Bronchial epithelial cell (primary cell): Measurements from ENCODE around the gene PRR35. TPM values are rescaled to one million over a fixed set of nuclear protein-coding genes. Genes with fewer than 3 reads are reported as not detected.
A peak's percentile ranks its signal among the peaks of the same experiment; 100 is the strongest.

Experiments used
- DNase-seq: peaks from one replicate; pipeline ENCODE4 v3.0.0-alpha.2; 2010; ENCODE audit warnings: low read depth
- FAIRE-seq: peaks from 2 replicates; lab custom pipeline; 2011; peaks lifted over from hg19 to GRCh38; lab: Jason Lieb, UNC
- H3K27me3 ChIP-seq: 2 replicates; pipeline ENCODE4 v1.5.1; 2011; ENCODE audit warnings: low read length; ENCODE audit not compliant: control insufficient read depth, insufficient read depth
- H3K36me3 ChIP-seq: 2 replicates; pipeline ENCODE4 v1.5.1; 2011; ENCODE audit warnings: low read length; ENCODE audit not compliant: control insufficient read depth, insufficient read depth
- H3K4me3 ChIP-seq: 2 replicates; pipeline ENCODE4 v1.5.1; 2011; ENCODE audit warnings: mild to moderate bottlenecking, low read depth, low read length, control low read depth
- CTCF ChIP-seq: IDR thresholded peaks from 2 replicates; pipeline ENCODE4 v1.5.1; 2011; ENCODE audit warnings: mild to moderate bottlenecking, moderate library complexity, low read length, control low read depth, inconsistent platforms; ENCODE audit not compliant: insufficient read depth, severe bottlenecking
- total RNA-seq: library from RNA; depleted of rRNA; stranded (reverse); fragments of >200 nt; gene quantifications from 2 replicates; pipeline ENCODE4 v1.2.1, GENCODE V29; 2014

PRR35 gene
- total RNA-seq, 1 donor from 2014 or later, result not detected

DNA sequence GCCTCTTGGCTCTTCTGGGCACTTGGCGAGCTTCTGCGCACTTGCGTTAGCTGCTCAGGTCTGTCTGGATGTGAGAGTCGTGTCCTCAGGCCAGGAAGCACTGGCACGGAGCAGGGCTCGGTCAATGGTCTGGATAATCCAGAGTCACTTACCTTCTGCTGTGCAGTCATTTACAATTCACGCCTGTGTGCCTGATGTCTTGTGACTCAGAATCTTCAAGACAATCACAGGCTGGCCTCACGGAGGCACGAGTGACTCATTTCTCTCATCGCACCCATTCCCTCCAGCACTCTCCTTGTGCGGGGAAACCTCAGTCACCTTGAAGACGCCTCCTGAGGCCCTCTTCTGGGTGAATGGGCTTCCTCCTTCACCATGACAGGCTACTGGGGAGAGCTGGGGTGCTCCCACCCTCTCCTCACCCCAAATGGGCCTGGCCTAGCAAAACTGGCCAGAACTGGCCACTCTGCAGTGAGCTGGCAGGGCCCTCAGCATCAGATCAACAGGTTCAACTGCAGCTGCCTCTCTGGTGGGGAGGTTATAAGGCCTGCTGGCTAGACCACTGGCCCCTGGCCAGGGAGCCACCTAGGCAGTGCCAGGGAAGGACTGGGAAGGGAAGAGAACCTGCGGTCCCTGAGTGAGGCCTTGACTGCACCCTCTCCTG lies 34.5 kb upstream of the PRR35 start:
- peaks cover 10% of the 10 kb centered on the region for H3K36me3 ChIP-seq
- TF ChIP-seq CTCF, result no peak
- no peaks in the 10 kb centered on the region for H3K27me3 ChIP-seq
- DNase-seq (peak; percentile 94), FAIRE-seq (peak; percentile 92)
- H3K4me3 ChIP-seq, result peak overlapping the region; percentile 80

GRCh38 chr16:526181-527014 lies 33.8 kb upstream of the PRR35 start:
- DNase-seq (peak; percentile 17), FAIRE-seq (no peak)
- Histone ChIP-seq H3K4me3 (peak overlapping the region; percentile 80), H3K27me3 (no peaks in the 10 kb centered on the region), H3K36me3 (peaks cover 11% of the 10 kb centered on the region)
- TF ChIP-seq CTCF, result no peak

GRCh38 chr16:527015-527903 lies 32.9 kb upstream of the PRR35 start, which contains the start of gene CAPN15:
Gene CAPN15 (plus strand): TSS chr16:527712. CDS start chr16:546839, 19,127 bp downstream.
- FAIRE-seq, result no peak
- DNase-seq, result peak; percentile 49
- Histone ChIP-seq H3K4me3 (peak within 1 kb of the TSS; percentile 80), H3K27me3 (no peaks in the 10 kb centered on the region), H3K36me3 (peaks cover 11% of the 10 kb centered on the region)
- TF ChIP-seq CTCF, result peak; percentile 14

DNA sequence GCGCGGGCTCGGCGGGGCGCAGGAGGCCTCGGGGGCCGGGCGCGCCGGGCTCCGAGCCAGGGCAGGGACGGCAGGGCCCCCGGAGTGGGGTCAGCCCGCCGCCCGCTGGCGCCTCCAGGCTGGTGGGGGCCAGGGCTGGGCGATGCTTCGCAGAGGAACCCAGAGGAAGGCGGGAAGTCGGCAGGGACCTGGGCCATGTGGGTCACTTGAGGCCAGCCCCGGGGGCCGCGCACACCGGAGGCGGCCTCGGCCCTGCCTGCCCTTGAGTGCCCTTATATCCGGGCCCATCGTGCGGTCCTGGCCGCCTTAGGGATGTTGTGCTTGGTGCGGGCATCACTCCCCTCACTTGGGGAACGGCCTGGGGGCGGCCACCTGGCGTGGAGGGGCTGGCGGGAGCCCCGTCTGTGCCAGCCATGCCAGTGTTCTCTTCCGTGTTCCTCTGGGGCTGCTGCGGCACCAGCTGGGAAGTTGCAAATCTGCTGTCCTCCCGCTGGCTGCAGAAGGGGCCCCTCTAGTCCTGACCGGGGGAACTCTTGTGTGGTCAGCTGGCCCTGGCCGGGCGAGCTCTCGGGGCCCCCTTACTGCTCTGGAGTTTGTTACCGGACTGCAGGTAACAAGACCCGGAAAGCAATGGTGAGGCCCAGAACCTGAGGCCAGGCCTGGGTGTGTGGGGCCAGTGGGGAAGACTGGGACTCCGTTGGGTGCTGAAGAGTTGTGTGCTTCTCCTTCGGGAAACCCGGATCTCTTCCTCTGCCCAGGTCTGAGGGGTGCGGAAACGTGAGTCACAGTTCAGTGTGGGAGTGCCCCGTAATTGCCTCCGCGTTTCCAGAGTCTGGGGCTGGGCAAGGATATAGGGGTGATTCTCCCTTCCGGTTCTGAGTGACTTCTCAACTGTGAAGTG lies 31.8 kb upstream of the PRR35 start:
- peaks cover 11% of the 10 kb centered on the region for H3K36me3 ChIP-seq
- TF ChIP-seq CTCF, result no peak
- peak; percentile 76 for DNase-seq
- H3K4me3 ChIP-seq, result peak overlapping the region; percentile 80
- no peak for FAIRE-seq
- no peaks in the 10 kb centered on the region for H3K27me3 ChIP-seq
